ENCODE data around the gene SLC13A1.

SLC13A1 gene

DNA sequence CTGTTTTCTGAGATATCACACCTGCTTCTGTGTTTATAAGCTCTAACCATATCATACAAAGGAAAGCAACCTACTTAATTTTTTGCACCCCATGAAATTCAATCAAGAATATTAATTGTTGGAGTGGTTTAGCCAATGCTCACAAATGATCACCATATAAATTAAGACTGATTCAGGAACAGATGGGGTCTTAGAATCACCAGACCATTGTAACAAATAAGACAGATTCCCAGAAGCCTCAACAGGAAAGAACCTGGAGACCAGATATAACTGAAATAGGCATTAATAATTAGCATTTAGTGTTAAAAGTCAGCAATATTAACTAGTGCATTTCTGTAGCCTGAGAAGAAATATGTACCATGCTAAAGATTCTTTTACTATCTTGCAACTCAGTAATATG, 73.6 kb downstream of the SLC13A1 start:
- no peak for DNase-seq (ENCODE audit: low spot score)
- TF ChIP-seq CTCF (IDR thresholded peaks at IDR 0.05; ENCODE audit: extremely low read depth, missing control alignments) = no peak

DNA sequence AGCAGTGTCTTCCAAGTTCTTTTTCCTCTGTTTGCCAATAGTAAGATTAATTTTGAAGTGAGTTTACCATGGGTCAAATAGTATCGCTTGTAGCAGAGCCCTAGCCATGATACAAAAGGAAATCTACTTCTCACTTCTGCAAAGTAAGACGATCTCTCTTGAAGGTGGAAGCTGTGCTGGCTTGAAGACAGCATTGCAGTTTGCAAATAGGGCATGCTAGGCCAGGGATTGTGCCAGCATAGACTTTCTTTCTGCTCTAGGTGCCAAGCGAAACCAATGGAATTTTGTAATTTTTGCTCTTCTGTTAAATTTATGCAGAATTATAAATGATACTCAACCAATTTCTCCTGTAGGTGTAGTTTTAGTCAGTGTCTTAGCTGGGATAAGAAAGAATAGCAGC, 74.5 kb downstream of the SLC13A1 start:
- TF ChIP-seq CTCF (IDR thresholded peaks at IDR 0.05; ENCODE audit: extremely low read depth, missing control alignments) = no peak
- no peak for DNase-seq (ENCODE audit: low spot score)

DNA sequence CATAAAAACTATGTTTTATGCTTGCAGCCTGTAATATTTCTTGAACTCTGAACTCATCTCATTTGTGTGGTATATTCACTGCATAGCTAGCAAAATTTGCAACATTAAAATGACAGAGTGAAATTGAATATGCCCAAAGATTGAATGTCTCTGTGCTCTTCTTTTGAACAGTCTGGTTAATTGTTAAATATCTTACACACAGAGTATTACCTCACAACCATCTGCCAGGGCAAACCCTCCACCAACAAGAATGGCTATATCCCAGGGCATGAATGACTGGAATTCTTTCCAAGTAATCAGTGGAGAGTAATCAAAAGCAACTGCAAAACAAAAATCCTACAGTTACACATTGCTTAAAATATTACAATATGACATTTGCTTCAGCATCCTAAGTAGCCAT, 76.9 kb downstream of the SLC13A1 start:
- DNase-seq (ENCODE audit: low spot score) = no peak

DNA sequence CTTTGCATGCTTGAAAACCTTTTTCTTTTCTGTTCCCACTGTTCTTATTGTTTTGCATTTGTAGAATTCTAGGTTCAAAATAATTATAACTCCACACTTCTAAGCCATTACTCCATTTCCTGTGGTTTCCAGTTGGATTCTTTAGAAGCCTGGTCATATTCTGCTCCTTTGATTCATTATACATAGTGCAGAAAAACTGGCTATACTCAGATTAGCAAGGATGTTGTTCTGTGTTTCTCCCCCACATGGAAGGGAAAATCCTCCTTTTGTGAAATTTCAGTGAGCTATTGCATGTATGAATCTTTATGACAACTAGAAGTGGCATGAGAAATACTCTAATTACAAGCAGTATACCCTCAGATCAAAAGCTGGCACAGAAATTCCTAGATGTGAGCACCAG, 79.5 kb downstream of the SLC13A1 start:
- no peak for TF ChIP-seq CTCF (IDR thresholded peaks at IDR 0.05; ENCODE audit: extremely low read depth, missing control alignments)
- no peak for DNase-seq (ENCODE audit: low spot score)

More for the DNA sequence above, 76.9 kb downstream of the SLC13A1 start:
- TF ChIP-seq CTCF (IDR thresholded peaks at IDR 0.05; ENCODE audit: extremely low read depth, missing control alignments) = no peak

DNA sequence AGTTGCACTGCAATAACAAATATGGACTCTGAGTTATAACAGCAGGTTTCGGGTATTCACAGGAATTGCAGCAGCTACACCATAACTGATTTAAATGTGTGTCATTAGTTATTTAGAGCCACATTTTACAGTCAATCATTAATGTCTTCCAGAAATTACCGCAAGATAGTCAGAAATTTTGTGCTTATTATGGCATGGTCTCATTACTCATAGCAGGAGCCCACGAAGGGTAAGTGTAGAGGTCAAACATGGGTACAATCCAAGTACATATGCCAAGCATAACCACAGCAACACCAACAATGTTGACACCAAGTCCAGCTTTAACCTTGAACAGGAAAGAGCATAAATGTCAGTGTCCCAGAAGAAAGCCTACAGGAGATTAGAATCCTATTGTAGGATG, 84.4 kb downstream of the SLC13A1 start:
- no peak for DNase-seq (ENCODE audit: low spot score)
- no peak for TF ChIP-seq CTCF (IDR thresholded peaks at IDR 0.05; ENCODE audit: extremely low read depth, missing control alignments)

DNA sequence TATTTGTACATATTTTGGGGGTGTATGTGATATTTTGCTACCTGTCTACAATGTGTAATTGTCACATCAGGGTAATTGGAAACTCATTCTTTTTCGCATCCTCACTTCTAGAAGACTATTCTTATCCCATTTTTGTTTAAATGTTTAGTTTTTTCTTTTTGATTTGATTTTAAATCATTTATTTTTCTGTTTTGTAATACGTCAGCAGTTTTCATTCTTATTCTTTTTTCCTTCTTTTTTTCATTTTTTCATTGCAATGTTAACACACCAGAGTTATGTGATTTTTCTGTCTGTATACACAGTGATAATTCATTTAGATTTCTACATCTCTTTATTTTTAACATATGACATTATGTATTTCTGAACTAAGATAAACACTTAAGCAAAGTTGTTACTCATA, 85.5 kb downstream of the SLC13A1 start:
- no peak for DNase-seq (ENCODE audit: low spot score)
- TF ChIP-seq CTCF (IDR thresholded peaks at IDR 0.05; ENCODE audit: extremely low read depth, missing control alignments) = no peak

- TF ChIP-seq CTCF (IDR thresholded peaks at IDR 0.05; ENCODE audit: extremely low read depth, missing control alignments) = no peak
- no peak for DNase-seq (ENCODE audit: low spot score)
These were observed 86.9 kb downstream of the SLC13A1 start for GRCh38 chr7:123112833-123113232.

All from GM20000 (cell line).